ENCODE results near the gene EZR.
"Not testable (repeated sequence)": the region's sequence is repeated elsewhere in the genome, so short reads cannot be mapped to it uniquely, and the experiment has no call there.

The EZR gene

DNA sequence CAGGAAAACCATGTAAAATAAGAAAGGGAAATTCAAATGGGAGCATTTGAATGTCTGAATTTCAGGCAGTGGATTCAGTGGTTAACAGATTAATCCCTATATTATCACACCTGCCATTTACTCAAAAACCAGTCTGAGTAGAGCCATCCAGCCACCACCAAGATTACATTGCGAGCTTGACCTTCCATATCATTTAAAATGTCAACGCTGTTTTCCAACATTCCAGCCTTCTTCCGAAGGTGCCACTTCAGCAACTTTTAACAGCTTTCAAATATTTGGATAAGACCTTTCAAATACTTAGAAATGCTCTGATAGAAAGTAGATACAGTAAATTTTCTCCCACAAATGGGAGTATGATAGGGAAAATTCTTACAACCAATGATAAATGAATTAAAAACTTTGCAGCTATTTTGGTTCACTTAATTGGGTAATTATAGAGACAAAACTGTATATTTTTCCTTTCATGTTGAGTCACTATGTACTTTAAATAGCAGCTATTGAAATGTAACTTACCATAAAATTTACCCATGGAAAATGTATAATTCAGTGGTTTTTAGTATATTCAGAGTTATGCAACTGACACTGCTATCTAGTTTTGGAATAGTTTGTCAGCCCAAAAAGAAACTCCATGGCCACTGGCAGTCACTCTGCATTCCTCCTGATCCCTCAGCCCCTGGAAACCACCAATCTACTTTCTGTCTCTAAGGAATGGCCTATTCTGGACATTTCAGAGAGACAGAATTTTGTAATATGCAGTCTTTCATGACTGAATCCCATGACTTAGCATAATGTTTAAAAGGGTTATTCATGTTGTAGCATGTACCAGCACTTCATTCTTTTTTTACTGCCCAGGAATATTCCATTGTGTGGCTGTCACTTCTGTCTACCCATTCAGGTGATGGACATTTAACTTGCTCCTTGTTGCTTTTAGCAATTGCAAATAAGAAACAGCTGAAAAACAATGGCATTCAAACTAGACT is 21.5 kb downstream of the EZR start:
- DNase-seq (ENCODE audit: low read depth in 2 of 2) = no peak

DNA sequence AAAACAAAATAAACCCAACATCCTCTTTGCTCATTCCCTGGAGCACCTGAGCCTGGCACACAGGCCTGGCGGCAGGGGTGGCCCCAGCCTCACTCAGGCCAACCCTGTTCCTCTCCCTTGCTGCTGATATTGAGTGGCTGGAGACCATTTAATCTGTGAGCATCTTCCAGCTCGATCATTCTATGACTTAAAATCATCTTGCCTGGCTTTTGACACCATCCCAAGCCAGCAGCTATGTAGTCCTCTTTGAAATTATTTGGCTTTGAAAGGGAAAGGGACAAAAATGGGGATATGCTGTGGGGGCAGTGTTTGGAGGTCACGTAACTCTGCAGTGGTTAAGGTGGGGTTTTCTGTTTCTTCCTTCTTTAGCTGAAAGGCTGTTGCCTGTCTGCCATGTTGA is 22.8 kb downstream of the EZR start:
- DNase-seq (ENCODE audit: low read depth in 2 of 2) = no peak

DNA sequence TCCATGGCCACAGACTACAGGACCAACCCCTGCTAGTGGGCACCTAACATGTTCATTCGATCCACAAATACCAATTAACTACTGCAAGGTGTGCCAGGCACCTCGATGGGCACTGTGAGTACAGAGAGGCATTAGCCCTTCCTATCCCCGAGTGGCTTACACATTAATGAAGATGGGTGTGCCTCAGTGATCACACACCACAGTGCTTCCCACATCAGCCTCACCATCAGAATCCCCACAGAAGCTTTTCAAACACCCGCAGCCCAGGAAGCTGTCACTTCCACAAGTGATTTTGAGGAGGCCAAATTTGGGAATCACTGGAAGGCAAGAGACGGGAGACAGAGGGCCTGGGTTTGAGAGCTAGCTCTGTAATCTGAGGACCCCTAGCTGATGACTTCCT is 23.7 kb downstream of the EZR start:
- DNase-seq (ENCODE audit: low read depth in 2 of 2) = no peak

DNA sequence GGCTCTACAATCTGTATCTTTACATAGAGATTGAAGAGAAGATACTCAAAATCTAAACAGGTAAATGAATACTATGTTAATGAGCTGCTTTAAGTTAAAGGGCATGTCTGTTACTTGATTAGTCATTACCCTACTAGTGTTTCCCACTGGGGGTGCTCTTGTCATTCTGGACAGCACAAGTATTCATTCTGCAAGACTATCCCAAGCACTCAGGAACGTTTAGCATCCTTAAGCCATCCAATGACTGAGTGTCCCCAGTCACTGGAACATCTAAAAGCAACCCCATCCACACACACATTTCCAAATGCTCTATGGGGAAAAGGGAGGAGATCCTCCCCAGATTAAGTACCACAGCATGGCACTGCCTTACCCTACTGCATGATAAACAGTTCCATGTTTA is 25.7 kb downstream of the EZR start:
- no peak for DNase-seq (ENCODE audit: low read depth in 2 of 2)

DNA sequence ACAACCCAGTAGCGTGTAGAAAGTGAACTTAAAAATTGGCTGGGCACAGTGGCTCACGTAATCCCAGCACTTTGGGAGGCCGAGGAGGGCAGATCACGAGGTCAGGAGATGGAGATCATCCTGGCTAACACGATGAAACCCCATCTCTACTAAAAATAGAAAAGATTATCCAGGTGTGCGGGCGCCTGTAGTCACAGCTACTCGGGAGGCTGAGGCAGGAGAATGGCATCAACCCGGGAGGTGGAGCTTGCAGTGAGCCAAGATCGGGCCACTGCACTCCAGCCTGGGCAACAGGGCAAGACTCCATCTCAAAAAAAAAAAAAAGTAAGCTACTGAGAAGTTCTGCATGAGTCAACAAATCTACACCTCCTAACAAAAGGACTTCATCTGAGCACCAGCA is 26.7 kb downstream of the EZR start:
- not testable (repeated sequence) for DNase-seq (ENCODE audit: low read depth in 2 of 2)

DNA sequence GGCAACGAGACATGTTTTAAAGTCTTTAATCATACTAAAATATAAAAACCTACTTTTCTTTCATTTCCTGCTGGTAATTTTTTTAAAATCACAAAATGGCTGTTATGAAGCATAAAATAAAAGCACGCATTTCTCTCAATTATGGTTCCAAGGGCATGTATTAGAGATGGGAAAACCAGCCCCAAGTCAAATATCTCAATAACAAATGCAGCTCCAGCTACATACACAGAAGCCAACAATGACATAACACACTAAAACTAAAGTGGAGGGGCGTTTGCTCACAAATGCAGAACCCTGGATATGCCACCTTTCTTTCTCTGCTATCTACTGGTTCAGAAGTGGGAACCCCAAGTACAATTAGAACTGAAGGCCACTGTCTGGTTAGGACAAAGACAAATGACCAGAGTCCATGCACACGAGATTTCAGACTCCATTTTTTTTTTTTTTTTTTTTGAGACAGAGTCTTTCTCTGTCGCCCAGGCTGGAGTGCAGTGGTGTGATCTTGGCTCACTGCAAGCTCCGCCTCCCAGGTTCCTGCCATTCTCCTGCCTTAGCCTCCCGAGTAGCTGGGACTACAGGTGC is 27.8 kb downstream of the EZR start:
- DNase-seq (ENCODE audit: low read depth in 2 of 2) = no peak

DNA sequence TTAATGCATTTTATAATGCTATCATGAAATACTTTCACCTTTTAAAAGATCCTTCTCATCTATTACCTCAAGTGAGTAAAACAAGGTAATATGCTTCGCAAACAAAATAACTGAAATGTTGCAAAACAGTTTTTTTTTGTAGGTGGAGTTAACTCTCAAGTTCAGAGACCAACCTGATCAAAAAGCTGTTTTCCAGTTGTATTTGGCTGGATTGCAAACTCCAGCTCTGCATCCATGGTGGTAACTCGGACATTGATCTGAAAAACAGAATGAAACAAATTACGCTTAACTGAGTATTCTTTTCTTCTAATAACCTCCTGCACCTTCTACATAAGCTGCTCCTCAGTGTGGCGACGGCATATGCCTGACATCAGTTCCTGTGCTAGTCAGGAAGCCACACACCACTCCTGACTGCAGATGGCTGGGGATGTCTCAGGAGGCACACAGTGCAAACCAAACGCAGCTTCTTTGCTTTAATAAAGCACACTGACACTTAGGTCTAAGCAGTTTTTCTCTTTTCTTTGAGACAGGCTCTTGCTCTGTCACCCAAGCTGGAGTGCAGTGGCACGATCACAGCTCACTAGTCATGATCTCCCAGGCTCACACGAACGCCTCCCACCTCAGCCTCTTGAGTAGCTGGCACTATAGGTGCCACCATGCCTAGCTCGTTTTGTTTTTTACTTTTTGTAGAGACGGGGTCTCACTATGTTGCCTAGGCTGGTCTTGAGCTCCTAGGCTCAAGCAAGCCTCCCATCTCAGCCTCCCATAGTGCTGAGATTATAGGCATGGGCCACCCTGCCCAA is 29.9 kb downstream of the EZR start:
- DNase-seq (ENCODE audit: low read depth in 2 of 2) = no peak

DNA sequence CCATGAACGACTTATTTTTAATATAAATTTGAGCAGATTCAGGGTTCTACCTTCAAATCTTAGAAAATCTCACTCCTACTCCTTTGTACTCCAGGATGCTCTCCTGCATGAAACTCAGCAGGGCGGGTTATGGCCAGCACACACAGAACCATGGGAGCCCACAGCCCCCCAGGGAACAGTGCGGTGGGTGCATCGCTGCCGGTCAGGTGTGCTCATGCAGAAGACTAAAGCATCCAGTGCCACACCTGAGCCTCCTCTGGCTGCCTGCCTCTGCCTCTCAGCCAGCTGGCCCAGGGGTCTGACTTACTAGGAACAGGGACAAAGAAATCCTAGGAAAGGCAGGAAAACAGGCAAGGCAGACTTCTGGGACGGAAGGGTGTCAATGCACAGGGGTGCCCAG is 31.8 kb downstream of the EZR start:
- no peak for DNase-seq (ENCODE audit: low read depth in 2 of 2)

DNA sequence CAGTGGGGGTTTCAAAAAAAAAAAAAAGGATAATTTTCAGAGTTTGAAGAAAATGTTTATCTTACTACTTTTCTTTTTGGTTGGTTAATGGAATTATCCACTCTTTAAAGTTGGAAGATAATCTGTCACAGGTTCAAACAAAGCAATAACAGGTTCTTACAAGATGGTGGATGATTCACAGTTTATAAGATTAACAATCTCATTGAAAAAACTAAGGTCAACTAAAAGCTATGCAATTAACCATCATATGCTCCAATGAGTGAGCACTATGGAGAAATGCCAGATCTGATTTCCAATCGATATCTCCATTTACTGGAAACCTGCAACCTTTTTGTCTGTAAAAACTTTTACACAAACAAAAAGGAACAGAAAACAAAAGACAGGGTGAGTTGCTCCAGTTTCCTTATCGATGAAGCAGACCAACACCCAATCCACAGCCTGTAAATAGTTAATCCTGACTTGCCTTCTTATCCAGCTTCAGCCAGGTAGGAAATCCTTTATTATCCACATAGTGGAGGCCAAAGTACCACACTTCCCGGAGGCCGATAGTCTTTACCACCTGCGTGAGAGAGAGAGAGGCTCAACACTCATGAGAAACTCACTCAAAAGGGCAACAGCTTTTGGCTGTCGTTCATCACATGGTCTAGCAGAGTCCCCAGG is 32.4 kb downstream of the EZR start:
- no peak for DNase-seq (ENCODE audit: low read depth in 2 of 2)

DNA sequence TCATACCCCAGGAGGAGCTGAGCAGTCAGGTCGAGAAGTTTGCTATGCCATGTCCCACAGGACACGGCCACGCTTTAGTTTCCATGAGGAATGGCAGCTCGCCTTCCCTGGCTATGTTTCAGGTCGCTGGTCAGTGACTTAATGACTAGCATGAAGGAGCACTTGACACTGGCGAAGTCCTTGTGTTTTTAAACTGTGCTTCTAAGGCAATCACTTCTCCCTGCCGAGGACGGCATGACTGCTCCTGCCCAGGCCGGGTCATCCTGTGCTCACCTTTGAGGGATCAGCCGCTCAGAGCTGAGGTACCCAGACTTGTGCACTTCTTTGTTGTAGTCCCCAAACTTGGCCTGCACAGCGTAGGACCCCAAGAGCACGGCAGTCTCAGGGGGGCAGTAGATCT is 34.1 kb downstream of the EZR start:
- no peak for DNase-seq (ENCODE audit: low read depth in 2 of 2)

DNA sequence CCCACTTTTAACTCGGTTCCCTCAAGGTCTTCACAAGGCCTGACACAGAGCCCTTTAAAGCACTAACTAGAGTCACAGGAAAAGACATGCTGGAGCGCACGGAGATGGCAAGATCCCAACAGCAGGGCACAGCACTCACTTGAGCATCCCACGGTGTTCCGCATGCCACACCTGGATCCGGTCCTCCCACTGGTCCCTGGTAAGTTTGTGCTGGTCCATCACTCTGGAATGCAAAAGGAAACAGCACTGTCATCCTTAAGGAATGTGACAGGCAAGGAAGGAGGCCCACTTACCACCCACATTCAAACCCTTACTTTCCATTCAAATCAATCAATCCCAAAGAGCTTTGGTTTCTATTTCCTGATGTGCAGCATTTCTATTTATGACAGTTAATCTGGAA is 34.7 kb downstream of the EZR start:
- no peak for DNase-seq (ENCODE audit: low read depth in 2 of 2)

DNA sequence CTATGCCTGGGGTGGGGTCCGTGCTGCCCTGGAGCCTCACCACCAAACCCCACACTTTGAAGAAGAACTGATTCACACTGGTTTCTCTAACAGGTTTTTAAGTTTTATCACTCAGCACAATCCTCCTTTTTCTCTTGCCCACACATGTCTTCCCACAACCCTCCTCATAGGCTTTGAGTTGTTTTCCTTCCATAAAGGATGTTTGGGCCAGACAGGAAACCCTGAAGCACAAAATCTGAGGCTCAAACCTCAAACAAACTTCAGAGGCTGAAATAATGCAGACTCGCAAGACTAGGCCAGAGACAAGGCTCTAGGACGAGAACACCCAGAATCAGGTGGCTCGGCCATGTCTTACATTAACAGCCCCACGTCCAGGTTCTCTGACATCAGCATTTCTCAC is 35.3 kb downstream of the EZR start:
- DNase-seq (ENCODE audit: low read depth in 2 of 2) = no peak

DNA sequence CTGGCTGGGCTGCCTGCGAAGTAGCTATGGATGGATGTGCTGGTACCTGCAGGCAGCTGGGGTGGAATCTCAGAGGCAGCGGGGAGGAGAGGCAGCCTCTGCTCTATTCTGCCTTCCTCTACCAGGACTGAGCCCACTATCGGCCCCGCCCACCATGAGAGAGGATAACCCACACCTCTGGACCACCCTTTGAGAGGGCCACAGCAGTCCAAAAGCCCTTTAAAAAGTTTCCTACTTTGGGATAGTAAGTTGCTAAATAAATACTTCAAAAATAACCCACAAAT is 36.1 kb downstream of the EZR start:
- DNase-seq (ENCODE audit: low read depth in 2 of 2) = no peak

DNA sequence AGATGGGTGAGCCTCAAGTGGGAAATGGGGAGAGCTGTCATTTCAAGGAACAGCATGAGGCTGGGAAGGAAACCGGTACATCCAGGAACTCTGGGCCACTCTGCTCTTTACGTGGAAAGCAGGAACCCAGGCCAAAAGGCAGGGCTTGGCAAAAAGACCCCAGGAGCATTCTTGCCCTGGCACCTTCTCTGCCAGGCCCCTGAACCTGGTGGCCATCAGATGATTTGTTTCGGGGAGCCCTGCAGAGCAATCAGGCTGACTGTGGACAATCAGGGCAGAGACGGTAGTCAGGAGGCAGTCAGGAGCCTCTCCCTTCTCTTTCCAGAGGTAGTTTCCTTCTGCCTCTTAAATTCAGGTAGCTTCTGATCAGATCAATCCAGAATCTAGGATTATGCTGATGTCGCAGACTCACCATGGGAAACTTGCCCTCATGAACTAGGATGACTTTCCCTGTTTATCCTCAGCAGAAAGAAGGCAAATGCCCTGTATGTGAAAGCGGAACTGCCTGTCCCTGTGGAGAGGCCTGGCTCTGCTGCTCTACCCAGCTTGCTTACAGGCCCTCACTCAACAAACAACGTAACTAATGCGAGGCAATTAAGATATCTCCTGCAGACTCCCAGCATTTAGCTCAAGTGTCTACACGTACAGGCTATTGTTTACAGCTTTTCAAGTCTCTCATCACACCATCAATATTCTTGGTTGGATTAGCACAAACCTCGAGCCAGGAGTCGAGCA is 36.6 kb downstream of the EZR start:
- no peak for DNase-seq (ENCODE audit: low read depth in 2 of 2)

DNA sequence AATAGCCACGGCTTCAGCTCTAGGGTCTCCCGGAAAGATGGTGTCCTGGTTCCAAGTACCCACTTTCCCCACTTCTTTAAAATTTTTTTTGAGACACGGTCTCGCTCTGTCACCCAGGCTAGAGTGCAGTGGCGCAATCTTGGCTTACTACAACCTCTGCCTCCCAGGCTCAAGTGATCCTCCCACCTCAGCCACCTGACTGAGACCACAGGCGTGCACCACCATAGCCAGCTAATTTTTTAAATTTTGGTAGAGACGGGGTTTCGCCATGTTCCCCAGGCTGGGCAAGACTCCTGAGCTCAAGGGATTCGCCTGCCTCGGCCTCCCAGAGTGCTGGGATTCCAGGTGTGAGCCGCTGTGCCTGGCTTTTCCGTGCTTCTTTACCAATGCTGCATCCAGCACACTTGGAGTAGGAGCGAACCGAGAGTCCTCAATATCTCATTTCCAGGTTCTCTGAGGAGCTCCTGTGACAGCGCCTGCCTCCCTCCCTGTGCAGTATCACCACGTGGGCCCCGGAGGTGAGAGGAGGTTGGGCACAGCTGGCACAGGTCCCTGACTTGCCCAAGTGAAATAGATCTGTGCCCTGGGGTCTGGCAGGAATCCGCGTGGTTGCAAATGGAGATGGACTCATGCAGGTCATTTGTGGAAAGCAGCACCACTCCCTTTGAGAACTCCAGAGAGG is 37.3 kb downstream of the EZR start:
- no peak for DNase-seq (ENCODE audit: low read depth in 2 of 2)

DNA sequence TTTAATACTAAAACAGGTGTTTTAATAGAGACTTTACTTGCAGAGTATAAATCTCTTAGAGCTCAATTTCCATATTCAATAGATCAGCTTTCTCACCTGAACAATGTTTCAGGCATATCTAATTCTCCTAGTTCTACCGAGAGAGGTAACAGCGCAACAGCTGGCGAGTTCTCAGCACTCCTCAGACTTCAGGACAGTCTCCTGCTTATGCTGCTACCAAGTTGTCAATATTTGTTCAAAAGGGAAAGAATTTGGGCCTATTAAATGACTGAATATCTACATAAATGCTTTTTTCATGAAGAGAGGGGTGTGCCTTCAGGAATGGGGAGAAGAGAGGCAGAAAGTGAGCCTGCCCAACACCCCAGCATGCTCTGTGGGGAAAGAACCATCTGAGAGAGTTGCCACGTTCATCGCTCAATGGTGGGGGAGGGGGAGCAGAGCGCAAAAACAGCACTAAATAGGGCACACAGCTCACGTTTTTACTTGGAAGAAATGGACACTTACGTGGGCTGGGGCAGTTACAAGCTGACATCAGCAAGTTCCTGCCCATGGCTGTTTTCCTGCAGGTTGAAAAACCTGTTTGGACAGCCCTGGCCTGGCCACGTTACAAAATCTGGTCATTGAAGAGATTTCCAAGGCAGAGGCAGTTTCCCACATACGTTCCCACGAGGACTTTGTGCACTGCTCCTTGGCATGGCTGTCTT is 38.0 kb downstream of the EZR start:
- no peak for DNase-seq (ENCODE audit: low read depth in 2 of 2)

DNA sequence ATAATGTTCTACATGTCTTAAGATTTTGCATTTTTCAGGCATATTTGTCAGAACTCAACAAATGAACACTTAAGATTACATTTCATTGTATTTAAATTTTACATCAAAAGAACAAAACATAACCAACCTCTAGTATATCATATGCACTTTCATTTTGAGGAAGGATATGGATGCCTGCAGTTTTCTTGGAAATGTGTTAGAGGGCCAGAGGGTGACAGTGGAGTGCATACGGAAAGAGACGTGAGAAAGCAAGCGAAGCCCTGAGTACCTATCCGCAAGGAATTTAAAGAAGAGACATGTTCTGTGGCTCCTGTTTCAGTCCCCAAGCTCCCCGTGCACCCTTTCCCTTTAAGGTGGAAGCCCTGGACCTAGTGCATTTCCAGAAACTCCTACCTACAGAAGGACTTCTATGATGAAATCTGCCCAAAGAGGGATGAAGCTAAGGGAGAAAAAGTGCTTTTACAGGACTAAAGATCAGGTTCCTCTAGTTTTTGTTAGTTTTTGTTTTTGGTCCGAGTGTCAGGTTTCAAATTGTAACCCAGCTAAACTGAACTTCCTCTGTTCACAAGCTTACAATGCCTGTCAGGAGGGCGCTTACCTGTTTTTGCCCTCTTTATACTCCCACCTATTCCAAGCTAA is 38.8 kb downstream of the EZR start:
- no peak for DNase-seq (ENCODE audit: low read depth in 2 of 2)

DNA sequence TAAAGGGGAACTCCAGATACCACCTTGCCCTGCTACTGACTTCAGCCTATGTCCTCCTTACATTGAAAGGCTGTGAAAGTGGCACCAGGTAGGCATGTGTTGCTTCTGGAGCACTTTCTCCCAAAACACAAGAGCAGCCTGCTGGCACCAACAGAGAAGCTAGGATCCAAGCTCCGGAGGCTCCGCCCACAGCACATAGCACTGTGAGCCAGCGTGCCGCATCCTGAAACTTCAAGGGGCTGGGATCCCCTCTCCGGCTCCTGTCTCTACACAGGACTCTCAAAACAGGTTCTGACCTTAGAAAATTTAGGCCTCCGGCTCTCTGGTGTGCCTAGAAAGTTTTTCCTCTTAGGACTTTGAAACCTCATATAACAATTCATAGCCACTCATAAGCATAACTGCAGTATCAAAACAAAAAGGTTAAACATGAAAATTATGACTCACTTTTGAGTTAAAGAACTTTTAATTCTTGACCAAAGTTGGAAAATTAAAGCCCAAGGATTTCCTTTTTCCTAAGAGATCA is 41.1 kb downstream of the EZR start:
- no peak for DNase-seq (ENCODE audit: low read depth in 2 of 2)

DNA sequence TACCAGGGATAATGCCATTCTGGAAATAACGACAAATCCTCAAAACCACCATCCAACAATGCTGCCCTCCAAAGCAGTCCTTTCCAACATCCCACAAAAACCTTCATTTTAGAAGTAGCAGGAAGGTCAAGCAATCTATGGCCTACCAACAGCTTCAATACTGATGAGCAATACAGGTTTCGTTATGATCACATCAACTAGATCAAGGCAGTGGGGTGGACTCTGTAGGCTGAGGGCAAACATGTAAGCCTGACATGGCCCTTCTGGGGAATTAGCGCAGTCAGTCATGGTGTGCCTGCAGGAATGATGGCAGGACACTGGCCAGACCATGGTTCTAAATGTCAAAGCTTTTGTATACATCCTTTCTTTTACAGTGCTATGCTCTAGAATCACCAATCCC is 41.7 kb downstream of the EZR start:
- no peak for DNase-seq (ENCODE audit: low read depth in 2 of 2)

DNA sequence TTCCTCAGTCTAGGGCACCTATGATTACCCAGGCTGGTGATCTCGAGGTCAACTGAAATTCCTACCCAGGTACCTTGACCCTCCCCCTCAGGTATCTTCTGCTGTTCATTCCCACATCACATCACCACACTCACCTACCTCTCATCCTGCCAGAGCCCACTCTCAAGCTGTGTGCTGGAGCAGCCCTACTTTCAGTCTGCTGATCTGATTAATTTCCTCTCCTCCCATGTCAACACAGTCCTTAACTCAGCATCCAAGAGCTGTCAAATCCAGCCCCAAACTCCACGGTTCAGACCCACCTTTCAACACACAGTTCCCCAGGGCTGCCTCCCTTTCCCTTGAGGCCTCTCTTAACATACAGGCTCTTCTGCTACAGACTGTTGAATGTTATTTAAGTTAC is 42.4 kb downstream of the EZR start:
- DNase-seq (ENCODE audit: low read depth in 2 of 2) = no peak
